ENCODE results near the gene CPT1B.

- TF ChIP-seq GATA2 (IDR thresholded peaks at IDR 0.05; ENCODE audit: low read depth, low read length) (no peak), GATA3 (IDR thresholded peaks at IDR 0.05; ENCODE audit: low read depth, low read length) (no peak)
These were observed 26.2 kb upstream of the CPT1B start for GRCh38 chr22:50604256-50605001.

Data from SH-SY5Y (cell line).